Measurements from ENCODE around the gene RPH3AL. TPM values are rescaled to one million over a fixed set of nuclear protein-coding genes. Genes with fewer than 3 reads are reported as not detected.

The RPH3AL gene
- total RNA-seq, 1 donor from 2014 or later, result 40.8 TPM

DNA sequence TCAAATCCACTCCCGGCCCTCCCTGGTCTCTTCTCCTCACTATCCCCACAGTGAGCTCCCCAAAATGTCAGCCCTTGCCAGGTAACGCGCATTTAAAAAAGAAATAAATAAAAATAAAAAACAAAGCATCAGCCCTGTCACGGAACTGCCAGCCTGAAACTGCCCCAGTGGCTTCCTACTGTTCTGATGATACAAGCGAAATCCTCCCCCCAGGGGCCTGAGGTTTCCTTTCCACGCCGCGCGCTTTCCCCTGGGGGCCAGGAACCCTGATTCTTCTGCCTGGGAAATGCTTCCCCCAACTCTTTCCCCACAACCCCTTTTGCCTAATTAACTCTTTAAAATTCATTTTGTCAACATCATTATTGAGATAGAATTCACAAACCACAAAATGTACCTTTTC, 12.2 kb upstream of the RPH3AL start:
- DNase-seq (ENCODE audit: low read depth), result no peak
- no peak overlapping the region for H3K4me3 ChIP-seq (ENCODE audit: low read depth, low read length)
- TF ChIP-seq, protein P1, sequence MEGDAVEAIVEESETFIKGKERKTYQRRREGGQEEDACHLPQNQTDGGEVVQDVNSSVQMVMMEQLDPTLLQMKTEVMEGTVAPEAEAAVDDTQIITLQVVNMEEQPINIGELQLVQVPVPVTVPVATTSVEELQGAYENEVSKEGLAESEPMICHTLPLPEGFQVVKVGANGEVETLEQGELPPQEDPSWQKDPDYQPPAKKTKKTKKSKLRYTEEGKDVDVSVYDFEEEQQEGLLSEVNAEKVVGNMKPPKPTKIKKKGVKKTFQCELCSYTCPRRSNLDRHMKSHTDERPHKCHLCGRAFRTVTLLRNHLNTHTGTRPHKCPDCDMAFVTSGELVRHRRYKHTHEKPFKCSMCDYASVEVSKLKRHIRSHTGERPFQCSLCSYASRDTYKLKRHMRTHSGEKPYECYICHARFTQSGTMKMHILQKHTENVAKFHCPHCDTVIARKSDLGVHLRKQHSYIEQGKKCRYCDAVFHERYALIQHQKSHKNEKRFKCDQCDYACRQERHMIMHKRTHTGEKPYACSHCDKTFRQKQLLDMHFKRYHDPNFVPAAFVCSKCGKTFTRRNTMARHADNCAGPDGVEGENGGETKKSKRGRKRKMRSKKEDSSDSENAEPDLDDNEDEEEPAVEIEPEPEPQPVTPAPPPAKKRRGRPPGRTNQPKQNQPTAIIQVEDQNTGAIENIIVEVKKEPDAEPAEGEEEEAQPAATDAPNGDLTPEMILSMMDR (conservative IDR thresholded peaks at IDR 0.05; ENCODE audit: low read depth, low read length), result no peak

DNA sequence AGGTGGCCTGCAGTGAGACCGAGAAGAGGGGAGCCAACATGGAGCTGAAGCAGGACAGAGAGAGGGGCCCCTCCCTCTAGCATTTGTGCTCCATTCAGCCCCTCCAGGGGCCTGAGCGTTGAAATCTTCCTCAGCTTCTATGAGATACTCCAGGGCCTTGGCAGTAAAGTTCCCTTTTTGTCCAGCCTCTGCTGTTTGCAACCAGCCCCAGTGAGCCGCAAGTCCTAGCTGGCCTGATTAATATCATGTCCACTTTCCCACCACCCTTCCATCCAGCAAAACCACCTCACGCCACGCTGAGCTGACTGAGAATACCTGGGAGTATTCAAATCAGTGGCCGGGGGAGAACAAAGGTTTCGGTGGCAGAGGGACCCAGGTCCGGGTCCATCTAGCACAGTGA, 11.7 kb upstream of the RPH3AL start:
- H3K4me3 ChIP-seq (ENCODE audit: low read depth, low read length), result no peak overlapping the region
- DNase-seq (ENCODE audit: low read depth), result no peak
- TF ChIP-seq, protein P1 (conservative IDR thresholded peaks at IDR 0.05; ENCODE audit: low read depth, low read length), result no peak

DNA sequence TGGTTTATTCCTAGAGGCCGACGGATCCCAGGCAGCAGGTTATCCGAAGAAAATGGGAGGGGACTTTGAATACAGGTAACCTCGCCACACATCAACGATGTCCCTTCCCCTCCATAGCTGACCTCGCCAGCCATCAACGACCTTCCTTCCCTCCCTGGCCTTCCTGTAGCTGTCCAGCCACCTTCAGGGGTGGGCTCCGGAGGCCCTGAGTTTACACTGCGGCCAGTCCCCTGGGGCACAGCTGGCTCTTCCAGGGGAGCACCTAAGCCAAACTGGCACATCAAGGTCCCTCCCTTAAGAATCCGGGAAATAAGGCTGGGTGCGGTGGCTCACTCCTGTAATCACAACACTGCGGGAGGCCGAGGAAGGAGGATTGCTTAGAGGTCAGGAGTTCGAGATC, 10.1 kb upstream of the RPH3AL start:
- TF ChIP-seq, protein P1 (conservative IDR thresholded peaks at IDR 0.05; ENCODE audit: low read depth, low read length), result no peak
- no peak overlapping the region for H3K4me3 ChIP-seq (ENCODE audit: low read depth, low read length)
- DNase-seq (ENCODE audit: low read depth), result no peak

DNA sequence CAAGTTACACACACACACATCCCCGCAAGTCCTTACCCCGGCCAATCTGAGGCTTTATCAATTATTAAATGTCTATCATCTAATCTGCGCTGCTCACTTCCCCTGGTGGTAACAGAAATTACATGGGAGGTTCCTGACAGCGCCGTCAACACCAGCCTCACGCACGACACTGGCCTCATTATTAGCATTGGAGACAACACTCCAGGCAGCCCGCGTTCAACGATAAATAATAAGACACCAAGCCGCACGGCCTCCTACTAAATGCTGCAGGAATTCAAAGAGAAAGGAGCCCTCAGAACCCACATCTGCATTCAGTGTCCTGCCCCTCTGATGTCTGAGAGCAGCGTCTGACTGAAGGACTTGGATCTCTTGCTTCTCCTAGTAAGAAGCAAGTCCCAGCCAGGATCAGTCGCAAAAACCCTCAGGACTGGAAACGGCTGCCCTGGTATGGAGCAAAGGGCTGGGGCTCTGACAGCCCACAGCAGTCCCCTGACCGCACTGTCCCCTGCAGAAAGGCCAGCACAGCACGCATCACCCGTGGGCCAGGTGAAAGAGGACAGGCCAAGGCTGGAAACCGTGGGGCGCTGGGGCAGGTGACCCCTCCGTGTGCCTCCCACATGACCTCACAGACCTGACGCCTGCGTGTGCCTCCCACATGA, 7.6 kb upstream of the RPH3AL start:
- DNase-seq (ENCODE audit: low read depth), result no peak
- TF ChIP-seq, protein P1 (conservative IDR thresholded peaks at IDR 0.05; ENCODE audit: low read depth, low read length), result no peak
- H3K4me3 ChIP-seq (ENCODE audit: low read depth, low read length), result no peak overlapping the region

DNA sequence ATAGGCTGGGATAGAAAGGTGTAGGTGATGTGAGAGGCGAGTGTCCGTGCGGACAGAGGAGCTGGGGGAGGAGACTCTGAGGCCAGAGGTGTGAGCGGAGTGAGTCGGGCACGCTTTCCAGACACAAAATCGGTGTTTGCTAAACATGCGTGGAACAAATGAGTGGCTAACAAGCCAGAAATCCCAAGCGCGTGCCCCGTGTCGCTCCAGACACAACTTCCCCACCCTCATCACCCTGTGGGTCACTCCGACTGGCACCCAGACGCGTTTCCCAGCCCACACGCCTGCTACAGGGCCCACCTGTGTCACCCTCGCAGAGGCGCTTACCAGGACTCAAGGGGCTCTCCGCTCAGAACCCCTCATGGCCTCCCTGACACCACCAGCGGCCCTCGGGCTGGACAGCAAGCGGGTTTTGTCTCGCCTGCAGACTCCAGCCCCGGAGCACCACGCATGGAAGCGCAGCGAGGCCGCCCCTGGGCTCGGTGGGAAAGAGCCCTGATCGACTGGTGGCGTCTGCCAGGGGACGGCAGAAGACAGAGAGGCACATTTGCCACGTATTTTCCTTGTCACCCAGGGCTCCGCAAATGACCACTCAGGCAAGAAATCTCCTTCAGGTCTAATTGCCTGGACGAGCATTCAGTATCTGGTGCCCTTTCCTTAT, 6.0 kb upstream of the RPH3AL start:
- TF ChIP-seq, protein P1 (conservative IDR thresholded peaks at IDR 0.05; ENCODE audit: low read depth, low read length), result no peak
- H3K4me3 ChIP-seq (ENCODE audit: low read depth, low read length), result no peak overlapping the region
- no peak for DNase-seq (ENCODE audit: low read depth)

DNA sequence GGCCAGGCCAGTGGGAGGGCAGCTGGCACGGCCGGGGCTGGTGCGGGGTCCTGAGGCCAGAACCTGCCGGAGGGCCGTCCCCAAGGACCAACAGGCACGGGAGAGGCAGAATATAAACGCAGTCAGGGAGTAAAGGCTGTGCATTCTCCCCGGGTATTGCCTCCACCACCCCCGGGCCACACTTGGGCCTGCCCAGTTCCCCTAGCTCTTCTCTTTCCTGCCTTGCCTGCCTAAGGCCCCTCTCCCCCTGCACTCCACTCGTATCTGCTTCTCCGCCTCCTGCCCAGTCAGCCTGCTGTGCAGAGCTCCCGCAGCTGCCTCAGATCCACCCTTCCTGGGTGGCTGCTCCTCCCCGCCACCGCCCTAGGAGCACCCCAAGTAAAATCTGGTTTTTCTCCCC, 5.0 kb upstream of the RPH3AL start:
- no peak for DNase-seq (ENCODE audit: low read depth)
- no peak overlapping the region for H3K4me3 ChIP-seq (ENCODE audit: low read depth, low read length)
- TF ChIP-seq, protein P1 (conservative IDR thresholded peaks at IDR 0.05; ENCODE audit: low read depth, low read length), result no peak

Data from epithelial cell of proximal tubule (primary cell).